Measurements from ENCODE around the gene POLR3GL.

GRCh38 chr1:145956361-145956760, 8.1 kb upstream of the POLR3GL start:
- TF ChIP-seq POLR2AphosphoS5 (IDR thresholded peaks at IDR 0.05; ENCODE audit: borderline replicate concordance, low read depth, low read length) (no peak), EZH2 (IDR thresholded peaks at IDR 0.05) (no peak), FOXP2 (optimal IDR thresholded peaks at IDR 0.05; ENCODE audit: control extremely low read depth, extremely low read length, insufficient read depth) (no peak)

All from SK-N-MC (cell line).